ENCODE measurements around the gene NPFFR1.
A peak's percentile ranks its signal among the peaks of the same experiment; 100 is the strongest.
"Not testable (repeated sequence)": the region's sequence is repeated elsewhere in the genome, so short reads cannot be mapped to it uniquely, and the experiment has no call there.

Gene NPFFR1

GRCh38 chr10:70284542-70285475 is 1.0 kb upstream of the NPFFR1 start:
- no peak for DNase-seq

DNA sequence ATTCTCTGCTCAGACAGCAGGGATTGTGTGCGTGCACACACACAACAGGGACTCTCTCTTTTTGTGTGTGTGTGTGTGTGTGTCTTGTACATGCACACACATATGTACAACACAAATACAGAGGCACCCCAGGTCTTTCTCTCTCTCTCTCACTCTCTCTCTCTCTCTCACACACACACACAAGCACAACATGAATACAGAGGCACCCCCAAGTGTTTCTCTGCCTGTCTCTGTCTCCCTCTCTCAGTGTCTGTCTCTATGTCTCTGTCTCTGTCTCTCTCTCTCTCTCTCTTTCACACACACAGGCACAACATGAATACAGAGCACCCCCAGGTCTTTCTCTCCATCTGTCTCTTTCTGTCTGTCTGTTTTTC is 746 bp downstream of the NPFFR1 start:
- DNase-seq, result no peak

DNA sequence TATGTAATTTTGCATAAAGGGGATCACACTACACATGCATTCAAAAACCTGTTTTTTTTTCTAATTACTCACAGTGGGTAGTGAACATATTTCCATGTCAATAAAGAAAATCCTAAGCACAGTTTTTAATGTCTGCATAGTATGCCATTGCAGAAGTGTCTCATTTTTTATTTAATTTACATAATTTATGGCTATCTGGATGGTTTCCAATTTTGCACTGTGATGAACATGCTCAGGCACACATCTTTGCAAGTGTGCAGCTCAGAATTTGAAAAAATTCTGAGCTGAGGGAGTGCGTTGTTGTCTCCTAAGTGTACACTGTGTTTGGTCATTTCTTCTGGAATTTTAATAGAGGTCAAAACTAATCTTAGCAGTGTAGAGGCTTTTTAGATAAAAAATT is 2.2 kb downstream of the NPFFR1 start:
- DNase-seq, result no peak

DNA sequence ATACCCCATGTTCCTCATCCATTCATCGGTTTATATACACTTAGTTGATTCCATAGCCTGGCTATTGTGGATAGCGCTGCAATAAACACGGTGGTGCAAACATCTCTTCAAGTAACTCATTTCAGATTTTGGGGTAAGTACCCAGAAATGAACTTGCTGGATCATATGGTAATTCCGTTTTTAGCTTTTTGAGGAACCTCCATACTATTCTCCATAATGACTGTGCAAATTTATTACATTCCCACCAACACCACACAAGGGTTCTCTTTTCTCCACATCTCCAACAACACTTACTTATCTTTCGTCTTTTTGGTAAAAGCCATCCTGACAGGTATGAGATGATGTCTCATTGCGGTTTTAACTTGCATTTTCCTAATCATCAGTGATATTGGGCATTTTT is 3.7 kb downstream of the NPFFR1 start:
- DNase-seq, result no peak

GRCh38 chr10:70277396-70278030 is 6.3 kb downstream of the NPFFR1 start:
- DNase-seq, result no peak

DNA sequence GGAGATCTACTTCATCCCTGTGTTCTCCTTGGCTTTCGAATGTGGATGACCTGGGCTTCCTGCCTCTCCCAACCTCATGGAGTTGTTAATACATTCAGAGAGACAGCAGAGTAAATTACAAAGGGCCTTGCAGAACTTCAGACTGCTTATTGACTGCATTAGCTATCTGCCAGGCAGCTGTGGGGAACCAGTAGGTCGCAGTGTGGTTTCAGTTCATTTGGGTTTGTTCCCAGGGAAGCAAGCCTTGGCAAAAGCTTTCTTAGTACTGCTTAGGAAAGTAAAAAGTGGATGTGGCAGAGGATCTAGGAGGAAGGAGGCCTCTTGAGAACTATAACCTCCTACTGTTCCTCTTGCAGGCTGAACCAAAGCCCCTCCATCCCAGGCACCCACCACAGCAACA is 9.2 kb downstream of the NPFFR1 start:
- no peak for DNase-seq

DNA sequence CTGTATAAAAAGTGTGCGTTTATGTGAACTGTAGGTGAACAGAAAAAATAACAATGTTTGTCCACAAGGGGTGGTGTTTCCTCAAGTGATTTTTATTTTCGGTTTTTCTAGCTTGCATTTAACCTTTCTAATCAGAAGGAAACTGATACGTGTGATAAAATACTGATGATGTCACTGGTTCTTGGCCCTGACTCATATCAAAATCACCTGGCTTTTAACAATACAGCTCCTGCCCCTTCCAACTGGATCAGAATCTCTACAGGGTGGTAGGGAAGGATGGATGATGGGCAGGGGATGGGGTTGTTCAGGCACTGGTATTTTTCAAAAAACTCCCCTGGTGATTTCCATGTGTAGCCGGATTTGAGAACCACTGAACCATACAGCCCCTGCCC is 10.9 kb downstream of the NPFFR1 start:
- no peak for DNase-seq

- DNase-seq, result no peak
Measured at GRCh38 chr10:70271996-70272924, 11.5 kb downstream of the NPFFR1 start.

GRCh38 chr10:70270952-70271351 is 12.9 kb downstream of the NPFFR1 start:
- DNase-seq, result no peak

GRCh38 chr10:70269741-70270140 is 14.1 kb downstream of the NPFFR1 start:
- DNase-seq, result no peak

- no peak for DNase-seq
Measured at GRCh38 chr10:70268376-70268775, 15.4 kb downstream of the NPFFR1 start.

GRCh38 chr10:70267161-70267933 is 16.5 kb downstream of the NPFFR1 start:
- DNase-seq, result no peak

DNA sequence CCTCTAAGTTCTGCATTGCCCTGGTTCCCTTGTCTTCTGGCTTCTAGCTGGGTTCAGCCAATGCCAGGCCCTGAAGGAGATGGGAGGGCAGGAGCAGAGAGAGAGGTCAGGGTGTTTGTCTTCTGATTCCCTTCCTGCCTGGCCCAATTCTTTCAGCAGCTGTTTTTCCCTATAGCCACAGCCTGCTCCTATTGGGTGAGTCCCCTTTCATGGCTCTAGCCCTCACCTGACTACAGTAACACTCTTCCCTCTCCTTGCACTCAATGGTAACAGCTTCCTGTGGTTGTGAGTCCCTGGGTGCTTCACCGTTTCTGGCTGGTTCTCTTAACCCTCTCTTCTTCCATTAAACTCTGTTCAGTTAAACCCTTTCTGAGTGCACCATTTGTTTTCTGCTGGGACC is 17.1 kb downstream of the NPFFR1 start:
- no peak for DNase-seq

DNA sequence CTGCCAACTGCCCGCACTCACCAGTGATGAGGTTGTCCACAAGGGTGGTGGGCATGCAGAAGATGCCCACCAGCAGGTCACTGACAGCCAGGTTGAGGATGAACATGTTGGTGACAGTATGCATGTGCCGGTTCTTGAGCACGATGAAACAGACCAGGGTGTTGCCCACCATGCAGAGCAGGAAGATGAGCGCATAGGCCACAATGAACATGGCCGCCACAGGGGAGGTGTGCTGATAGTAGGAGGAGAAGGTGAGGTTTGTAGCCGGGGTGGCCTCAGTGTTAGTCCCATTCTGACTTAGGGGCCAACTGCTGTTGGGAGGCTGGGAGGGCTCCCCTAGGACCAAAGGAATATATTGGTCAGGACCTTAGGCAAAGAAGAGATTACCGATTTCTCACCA is 17.7 kb downstream of the NPFFR1 start:
- no peak for DNase-seq

DNA sequence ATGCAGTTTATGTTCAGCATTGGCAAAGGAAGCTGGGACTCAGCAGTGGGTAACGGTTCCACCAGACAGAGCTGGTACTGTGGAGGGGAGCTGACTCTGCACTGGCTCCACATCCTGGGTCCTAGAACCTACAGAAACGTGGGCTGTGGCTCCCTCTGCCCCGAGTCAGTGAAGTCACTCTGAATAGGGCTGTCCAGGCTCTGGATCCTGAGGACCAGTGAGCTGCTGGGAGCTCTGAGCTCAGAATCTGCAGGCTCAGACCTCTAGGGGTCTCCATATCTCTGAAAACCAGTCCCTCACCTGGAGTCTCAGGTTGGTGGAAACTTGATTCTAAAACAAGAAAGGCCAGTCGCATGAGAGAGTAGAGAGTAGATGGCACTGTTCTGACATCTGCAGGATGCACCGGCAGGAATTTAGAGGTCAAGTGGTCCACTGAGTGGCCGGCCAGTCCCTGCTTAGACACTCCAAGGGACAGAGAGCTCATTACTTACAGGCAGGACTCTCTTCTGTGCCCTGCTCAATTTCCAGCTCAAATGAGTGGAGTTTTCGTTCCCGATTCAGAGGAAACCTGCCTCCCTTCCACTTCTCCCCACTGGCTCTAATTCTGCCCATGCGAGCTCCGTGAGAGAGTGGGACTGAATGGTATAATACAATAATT is 18.6 kb downstream of the NPFFR1 start:
- no peak for DNase-seq

- DNase-seq, result no peak
Measured at GRCh38 chr10:70260734-70261133, 23.1 kb downstream of the NPFFR1 start.

DNA sequence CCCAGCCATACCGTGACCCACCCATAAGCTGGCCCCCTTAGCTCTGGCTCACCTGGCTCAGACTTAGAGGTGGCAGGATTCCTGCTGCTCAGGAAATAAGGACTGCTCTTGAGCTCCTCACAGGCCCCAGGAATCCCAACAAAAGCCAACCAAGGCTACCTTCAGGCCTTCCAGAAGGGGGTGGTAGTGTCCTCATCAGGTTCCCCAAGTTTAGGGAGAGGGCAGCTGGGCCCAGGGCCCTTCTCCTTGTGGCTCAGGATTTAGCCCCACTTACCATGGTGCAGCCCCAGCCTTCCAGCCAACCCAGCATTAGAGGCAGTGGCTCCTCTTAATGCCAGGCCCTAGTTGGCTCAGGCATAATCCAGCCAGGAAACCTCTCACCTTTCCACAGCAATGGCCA is 23.5 kb downstream of the NPFFR1 start:
- DNase-seq, result no peak

DNA sequence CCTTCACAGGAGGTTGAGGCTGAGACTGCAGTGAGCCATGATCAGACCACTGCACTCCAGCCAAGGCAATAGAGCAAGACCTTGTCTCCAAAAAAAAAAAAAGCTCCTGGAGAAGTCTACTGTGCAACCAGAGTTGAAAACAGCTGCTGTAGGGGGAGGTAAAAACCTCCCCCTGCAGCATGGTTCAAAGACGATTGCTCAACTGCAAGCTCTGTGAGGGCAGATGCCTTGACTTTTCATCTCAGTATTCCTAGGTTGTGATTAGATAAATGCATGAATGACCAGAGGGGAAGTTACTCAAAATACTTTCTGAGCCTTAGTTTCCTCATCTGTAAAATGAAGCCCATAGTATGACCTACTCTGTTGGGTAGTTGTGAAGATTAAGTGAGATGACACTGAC is 25.6 kb downstream of the NPFFR1 start:
- no peak for DNase-seq

GRCh38 chr10:70257816-70258215 is 26.0 kb downstream of the NPFFR1 start:
- DNase-seq, result not testable (repeated sequence)

DNA sequence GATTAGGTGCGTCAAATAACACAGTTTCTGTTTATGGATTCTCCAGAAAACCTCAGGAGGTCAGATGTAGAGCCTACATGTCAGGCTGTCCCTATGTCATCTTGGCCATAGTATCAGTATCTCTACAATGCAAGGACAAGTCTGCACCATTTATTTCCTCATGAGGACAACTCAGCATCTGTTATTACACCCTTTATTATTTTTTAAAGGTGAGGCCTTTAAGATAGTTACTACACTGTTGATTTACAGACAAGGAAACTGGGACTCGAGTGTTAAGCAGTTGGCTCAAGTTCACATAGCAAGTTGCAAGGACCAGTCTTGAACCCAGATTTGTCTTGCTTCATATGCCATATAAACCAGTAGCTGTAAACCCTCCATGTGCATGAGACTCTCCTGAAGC is 27.3 kb downstream of the NPFFR1 start:
- no peak for DNase-seq

GRCh38 chr10:70255329-70256299 is 28.2 kb downstream of the NPFFR1 start:
- peak in 1 of 2 donors; percentile 27 for DNase-seq
